KMS-11 (cell line): ENCODE results near the gene SMARCB1.

Experiments
- H2AFZ ChIP-seq: fragments of 200-600 bp; sonication (generic); 2 replicates; pipeline ENCODE4 v1.6.1; 2016; ENCODE audit warnings: antibody characterized with exemption, mixed run types, low read depth
- H3K27ac ChIP-seq: fragments of 200-600 bp; sonication (generic); 2 replicates; pipeline ENCODE4 v1.6.1; 2016; ENCODE audit warnings: mild to moderate bottlenecking, mixed run types
- H3K27me3 ChIP-seq: fragments of 200-600 bp; sonication (generic); 2 replicates; pipeline ENCODE4 v1.6.1; 2017; ENCODE audit warnings: mild to moderate bottlenecking, low read depth, mixed run types, moderate library complexity; ENCODE audit not compliant: insufficient read depth
- H3K36me3 ChIP-seq: fragments of 200-600 bp; sonication (generic); 2 replicates; pipeline ENCODE4 v1.6.1; 2017; ENCODE audit warnings: mild to moderate bottlenecking, mixed run types; ENCODE audit not compliant: insufficient read depth
- H3K4me1 ChIP-seq: fragments of 200-600 bp; sonication (generic); 2 replicates; pipeline ENCODE4 v1.6.1; 2016; ENCODE audit warnings: mild to moderate bottlenecking, low read depth, mixed run types; ENCODE audit not compliant: poor library complexity, severe bottlenecking
- H3K4me2 ChIP-seq: fragments of 200-600 bp; sonication (generic); 2 replicates; pipeline ENCODE4 v1.7.0; 2016; ENCODE audit warnings: mild to moderate bottlenecking, mixed run types
- H3K4me3 ChIP-seq: fragments of 200-600 bp; sonication (generic); IDR thresholded peaks from 2 replicates; pipeline ENCODE4 v1.6.1; 2017; ENCODE audit warnings: low read depth, low read length, mixed read lengths; ENCODE audit not compliant: insufficient read depth
- H3K79me2 ChIP-seq: fragments of 200-600 bp; sonication (generic); 2 replicates; pipeline ENCODE4 v1.6.1; 2016; ENCODE audit warnings: low read depth, mixed run types; ENCODE audit not compliant: insufficient read depth
- H3K9ac ChIP-seq: fragments of 200-600 bp; sonication (generic); 2 replicates; pipeline ENCODE4 v1.6.1; 2016; ENCODE audit warnings: mild to moderate bottlenecking, mixed run types
- H4K20me1 ChIP-seq: fragments of 200-600 bp; sonication (generic); 2 replicates; pipeline ENCODE4 v1.6.1; 2016; ENCODE audit warnings: mild to moderate bottlenecking, mixed run types; ENCODE audit not compliant: insufficient read depth
- TF ChIP-seq, protein P1 (sequence below): fragments of 200-600 bp; sonication (generic); conservative IDR thresholded peaks from 2 replicates; pipeline ENCODE4 v1.6.1; 2017; ENCODE audit warnings: low read depth, mild to moderate bottlenecking, antibody characterized with exemption, low read length, moderate library complexity, mixed read lengths

SMARCB1 gene

GRCh38 chr22:23833017-23833751 is 46.4 kb downstream of the SMARCB1 start:
- H3K9ac ChIP-seq, result no peak overlapping the region
- TF ChIP-seq, protein P1, sequence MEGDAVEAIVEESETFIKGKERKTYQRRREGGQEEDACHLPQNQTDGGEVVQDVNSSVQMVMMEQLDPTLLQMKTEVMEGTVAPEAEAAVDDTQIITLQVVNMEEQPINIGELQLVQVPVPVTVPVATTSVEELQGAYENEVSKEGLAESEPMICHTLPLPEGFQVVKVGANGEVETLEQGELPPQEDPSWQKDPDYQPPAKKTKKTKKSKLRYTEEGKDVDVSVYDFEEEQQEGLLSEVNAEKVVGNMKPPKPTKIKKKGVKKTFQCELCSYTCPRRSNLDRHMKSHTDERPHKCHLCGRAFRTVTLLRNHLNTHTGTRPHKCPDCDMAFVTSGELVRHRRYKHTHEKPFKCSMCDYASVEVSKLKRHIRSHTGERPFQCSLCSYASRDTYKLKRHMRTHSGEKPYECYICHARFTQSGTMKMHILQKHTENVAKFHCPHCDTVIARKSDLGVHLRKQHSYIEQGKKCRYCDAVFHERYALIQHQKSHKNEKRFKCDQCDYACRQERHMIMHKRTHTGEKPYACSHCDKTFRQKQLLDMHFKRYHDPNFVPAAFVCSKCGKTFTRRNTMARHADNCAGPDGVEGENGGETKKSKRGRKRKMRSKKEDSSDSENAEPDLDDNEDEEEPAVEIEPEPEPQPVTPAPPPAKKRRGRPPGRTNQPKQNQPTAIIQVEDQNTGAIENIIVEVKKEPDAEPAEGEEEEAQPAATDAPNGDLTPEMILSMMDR, result no peak
- H3K27ac ChIP-seq, result no peak overlapping the region; the same call in 1 of the 2 replicates
- no peaks in the 10 kb centered on the region for H3K27me3 ChIP-seq
- H3K36me3 ChIP-seq, result no peaks in the 10 kb centered on the region
- no peaks in the 10 kb centered on the region for H4K20me1 ChIP-seq
- peaks cover 21% of the 10 kb centered on the region for H3K4me1 ChIP-seq
- no peak overlapping the region for H3K4me2 ChIP-seq
- peaks cover 27% of the 10 kb centered on the region for H3K79me2 ChIP-seq
- no peak overlapping the region for H2AFZ ChIP-seq
- H3K4me3 ChIP-seq, result no peak overlapping the region

DNA sequence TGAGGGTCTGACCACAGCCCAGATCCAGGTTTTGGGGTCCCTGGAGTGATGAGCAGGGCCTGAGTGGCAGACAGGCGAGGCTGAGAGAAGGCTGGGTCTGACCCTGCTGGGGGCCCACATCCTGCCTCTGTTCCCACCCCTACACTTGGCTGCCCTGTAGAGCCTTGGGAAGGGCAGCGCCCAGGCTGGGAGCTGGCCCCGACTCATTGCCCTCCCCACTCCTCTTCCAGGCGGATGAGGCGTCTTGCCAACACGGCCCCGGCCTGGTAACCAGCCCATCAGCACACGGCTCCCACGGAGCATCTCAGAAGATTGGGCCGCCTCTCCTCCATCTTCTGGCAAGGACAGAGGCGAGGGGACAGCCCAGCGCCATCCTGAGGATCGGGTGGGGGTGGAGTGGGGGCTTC is 47.1 kb downstream of the SMARCB1 start:
- Histone ChIP-seq H3K9ac (no peak overlapping the region), H3K79me2 (peaks cover 29% of the 10 kb centered on the region), H3K4me1 (peaks cover 21% of the 10 kb centered on the region), H3K27ac (no peak overlapping the region; the same call in 1 of the 2 replicates), H3K4me3 (no peak overlapping the region), H3K36me3 (no peaks in the 10 kb centered on the region), H3K4me2 (no peak overlapping the region), H3K27me3 (no peaks in the 10 kb centered on the region), H2AFZ (no peak overlapping the region), H4K20me1 (no peaks in the 10 kb centered on the region)
- TF ChIP-seq, protein P1, result no peak

GRCh38 chr22:23834406-23834792 is 47.6 kb downstream of the SMARCB1 start:
- no peak overlapping the region for H3K9ac ChIP-seq
- TF ChIP-seq, protein P1, result no peak

GRCh38 chr22:23834793-23835483 is 48.2 kb downstream of the SMARCB1 start:
- H4K20me1 ChIP-seq, result no peaks in the 10 kb centered on the region
- peak overlapping the region; percentile 85; the same call in 1 of the 2 replicates for H3K9ac ChIP-seq
- H2AFZ ChIP-seq, result no peak overlapping the region
- TF ChIP-seq, protein P1, result no peak
- H3K27me3 ChIP-seq, result no peaks in the 10 kb centered on the region
- peak overlapping the region; percentile 73 for H3K27ac ChIP-seq
- peaks cover 29% of the 10 kb centered on the region for H3K79me2 ChIP-seq
- no peaks in the 10 kb centered on the region for H3K36me3 ChIP-seq
- H3K4me1 ChIP-seq, result peaks cover 28% of the 10 kb centered on the region
- H3K4me3 ChIP-seq, result no peak overlapping the region
- H3K4me2 ChIP-seq, result peak overlapping the region; percentile 76; the same call in 1 of the 2 replicates

More at GRCh38 chr22:23834406-23834792, 47.6 kb downstream of the SMARCB1 start:
- Histone ChIP-seq H3K4me2 (no peak overlapping the region), H3K79me2 (peaks cover 29% of the 10 kb centered on the region), H2AFZ (no peak overlapping the region), H3K4me1 (peaks cover 22% of the 10 kb centered on the region), H3K36me3 (no peaks in the 10 kb centered on the region), H3K27me3 (no peaks in the 10 kb centered on the region), H3K27ac (peak overlapping the region; percentile 73; the same call in 1 of the 2 replicates), H4K20me1 (no peaks in the 10 kb centered on the region), H3K4me3 (no peak overlapping the region)
